SK-MEL-5 (cell line): ENCODE measurements around the gene TSPAN5. TPM values are rescaled to one million over a fixed set of nuclear protein-coding genes. Genes with fewer than 3 reads are reported as not detected.

Experiments used
- DNase-seq: peaks from one replicate; pipeline ENCODE4 v3.0.0-alpha.2; 2016; ENCODE audit warnings: low read depth, low spot score
- in situ Hi-C: cut with HindIII; loops from 2 replicates; pipeline ENCODE4 v1.10.0; 2016; ENCODE audit warnings: low sequenced_read_pairs, high pct_unique_total_duplicates, low pct_unique_long_range_greater_than_20kb
- total RNA-seq: library from RNA; depleted of rRNA; stranded (reverse); fragments of >200 nt; shearing (Covaris generic); gene quantifications from 2 replicates; pipeline ENCODE4 v1.2.3, GENCODE V29; 2014

The TSPAN5 gene
- total RNA-seq, 1 experiment from 2014 or later, result 1.2 TPM

- in situ Hi-C loops, result no loop called here
Observed at GRCh38 chr4:98631506-98631905, 26.9 kb downstream of the TSPAN5 start.

GRCh38 chr4:98630737-98631454 lies 27.5 kb downstream of the TSPAN5 start:
- in situ Hi-C loops, result no loop called here
- peak; percentile 29 for DNase-seq

More at GRCh38 chr4:98631506-98631905, 26.9 kb downstream of the TSPAN5 start:
- no peak for DNase-seq

- in situ Hi-C loops, result no loop called here
- no peak for DNase-seq
Observed at GRCh38 chr4:98627531-98628257, 30.7 kb downstream of the TSPAN5 start.

GRCh38 chr4:98626350-98626749 lies 32.1 kb downstream of the TSPAN5 start:
- no peak for DNase-seq
- in situ Hi-C loops, result no loop called here

- in situ Hi-C loops, result no loop called here
- DNase-seq, result no peak
Observed at GRCh38 chr4:98625920-98626319, 32.5 kb downstream of the TSPAN5 start.

- DNase-seq, result no peak
- in situ Hi-C loops, result no loop called here
Observed at GRCh38 chr4:98625399-98625798, 33.0 kb downstream of the TSPAN5 start.

GRCh38 chr4:98624642-98625041 lies 33.8 kb downstream of the TSPAN5 start:
- no peak for DNase-seq
- in situ Hi-C loops, result no loop called here

GRCh38 chr4:98624144-98624543 lies 34.3 kb downstream of the TSPAN5 start:
- DNase-seq, result no peak
- in situ Hi-C loops, result no loop called here

GRCh38 chr4:98623126-98623802 lies 35.1 kb downstream of the TSPAN5 start:
- in situ Hi-C loops, result no loop called here
- no peak for DNase-seq

GRCh38 chr4:98620087-98620784 lies 38.2 kb downstream of the TSPAN5 start:
- no peak for DNase-seq
- in situ Hi-C loops, result no loop called here

GRCh38 chr4:98619180-98619579 lies 39.2 kb downstream of the TSPAN5 start:
- peak; percentile 6 for DNase-seq
- in situ Hi-C loops, result no loop called here

GRCh38 chr4:98618680-98619079 lies 39.7 kb downstream of the TSPAN5 start:
- no peak for DNase-seq
- in situ Hi-C loops, result no loop called here

- in situ Hi-C loops, result no loop called here
- DNase-seq, result no peak
Observed at GRCh38 chr4:98617358-98618047, 40.9 kb downstream of the TSPAN5 start.

GRCh38 chr4:98615991-98616390 lies 42.4 kb downstream of the TSPAN5 start:
- in situ Hi-C loops, result no loop called here
- DNase-seq, result no peak

GRCh38 chr4:98614662-98615061 lies 43.7 kb downstream of the TSPAN5 start:
- in situ Hi-C loops, result no loop called here
- DNase-seq, result no peak

GRCh38 chr4:98614094-98614493 lies 44.3 kb downstream of the TSPAN5 start:
- no peak for DNase-seq
- in situ Hi-C loops, result no loop called here

GRCh38 chr4:98613453-98614075 lies 44.8 kb downstream of the TSPAN5 start:
- in situ Hi-C loops, result no loop called here
- no peak for DNase-seq
